SK-N-SH (cell line): ENCODE results near the gene MMP24OS. TPM values are rescaled to one million over a fixed set of nuclear protein-coding genes. Genes with fewer than 3 reads are reported as not detected.

Source experiments
- CTCF ChIA-PET: fragments of 300-600, 350-600 bp; formaldehyde crosslinking; extraction: SDS; loops from one replicate; lab custom pipeline; 2021; lab: Yijun Ruan, JAX
- POLR2A ChIA-PET: fragments of 350-600 bp; sonication (Branson Sonifier 250); formaldehyde crosslinking; extraction: SDS; loops from one replicate; lab custom pipeline; 2020; ENCODE audit warnings: antibody characterized with exemption, inconsistent platforms; lab: Yijun Ruan, JAX
- DNase-seq: peaks from one replicate; pipeline ENCODE4 v3.0.0; 2012
- H2AFZ ChIP-seq: fragments of 200-600 bp; sonication (generic); 2 replicates; pipeline ENCODE4 v1.8.1; 2016; ENCODE audit warnings: antibody characterized with exemption, mild to moderate bottlenecking, low read depth
- H3F3A ChIP-seq: fragments of 200-600 bp; sonication (generic); replicated peaks from 2 replicates; pipeline ENCODE3; 2016; ENCODE audit warnings: antibody characterized with exemption, mild to moderate bottlenecking; ENCODE audit not compliant: insufficient read depth
- H3K27ac ChIP-seq, 2 experiments: fragments of 200-500 bp in 1 of 2; fragments of 200-600 bp in 1 of 2; sonication (Bioruptor generic) in 1 of 2; sonication (generic), shearing (Covaris generic) in 1 of 2; 2 replicates each; pipeline versions ENCODE4 v1.5.1 to v1.6.1; 2014 to 2016; ENCODE audit warnings: low read depth in 2 of 2, inconsistent platforms in 1 of 2, low read length in 1 of 2, mild to moderate bottlenecking in 1 of 2, mixed read lengths in 1 of 2
- H3K27me3 ChIP-seq: fragments of 200-600 bp; sonication (generic), shearing (Covaris generic); 2 replicates; pipeline ENCODE4 v1.6.1; 2016; ENCODE audit warnings: mixed run types; ENCODE audit not compliant: insufficient read depth
- H3K36me3 ChIP-seq, 2 experiments: fragments of 200-500 bp in 1 of 2; fragments of 200-600 bp in 1 of 2; sonication (Bioruptor generic) in 1 of 2; sonication (generic) in 1 of 2; replicated peaks in 1 of 2; 2 replicates each; pipeline versions ENCODE3 to v1.5.1; 2014 to 2016; ENCODE audit warnings: low read length in 1 of 2, mild to moderate bottlenecking in 1 of 2; ENCODE audit not compliant: insufficient read depth in 2 of 2, control insufficient read depth in 1 of 2
- H3K4me1 ChIP-seq, 2 experiments: fragments of 200-500 bp in 1 of 2; fragments of 200-600 bp in 1 of 2; sonication (Bioruptor generic) in 1 of 2; sonication (generic), shearing (Covaris generic) in 1 of 2; 2 replicates each; pipeline versions ENCODE4 v1.5.1 to v1.6.1; 2014 to 2016; ENCODE audit warnings: low read depth in 1 of 2, low read length in 1 of 2, mixed run types in 1 of 2; ENCODE audit not compliant: insufficient read depth in 2 of 2, control insufficient read depth in 1 of 2
- H3K4me2 ChIP-seq: fragments of 200-600 bp; sonication (generic), shearing (Covaris generic); 2 replicates; pipeline ENCODE4 v1.6.1; 2017; ENCODE audit warnings: mixed run types
- H3K4me3 ChIP-seq, 2 experiments: fragments of 200-500 bp in 1 of 2; fragments of 200-600 bp in 1 of 2; sonication (Bioruptor generic) in 1 of 2; sonication (generic), shearing (Covaris generic) in 1 of 2; 2 replicates each; pipeline versions ENCODE4 v1.5.1 to v1.8.1; 2014 to 2016; ENCODE audit warnings: low read depth in 2 of 2, inconsistent platforms in 1 of 2, low read length in 1 of 2, mild to moderate bottlenecking in 1 of 2, mixed read lengths in 1 of 2, moderate library complexity in 1 of 2
- H3K79me2 ChIP-seq: fragments of 200-600 bp; sonication (generic); 2 replicates; pipeline ENCODE4 v1.8.1; 2017; ENCODE audit warnings: mild to moderate bottlenecking; ENCODE audit not compliant: insufficient read depth
- H3K9ac ChIP-seq: fragments of 200-600 bp; sonication (generic); 2 replicates; pipeline ENCODE4 v1.6.1; 2017; ENCODE audit warnings: mixed run types
- H3K9me2 ChIP-seq: fragments of 200-600 bp; sonication (generic); 2 replicates; pipeline ENCODE4 v1.6.1; 2017; ENCODE audit warnings: mixed run types
- H3K9me3 ChIP-seq: fragments of 200-600 bp; sonication (generic); 2 replicates; pipeline ENCODE4 v1.6.1; 2017; ENCODE audit warnings: mixed run types, mild to moderate bottlenecking, moderate library complexity
- H4K20me1 ChIP-seq: fragments of 200-600 bp; sonication (generic); 2 replicates; pipeline ENCODE4 v1.6.1; 2017; ENCODE audit warnings: mild to moderate bottlenecking, mixed run types; ENCODE audit not compliant: insufficient read depth
- CHD2 ChIP-seq: fragments of 150-350 bp; IDR thresholded peaks from 2 replicates; pipeline ENCODE4 v1.6.1; 2018; ENCODE audit warnings: low read length; ENCODE audit not compliant: partially characterized antibody
- EP300 ChIP-seq, 2 experiments: IDR thresholded peaks; 2 replicates each; pipeline versions ENCODE4 v1.4.0 to v1.6.1; 2012; ENCODE audit warnings: borderline replicate concordance in 1 of 2, low read depth in 1 of 2, low read length in 1 of 2
- EZH2phosphoT487 ChIP-seq: fragments of 200-600 bp; sonication (generic); IDR thresholded peaks from 2 replicates; pipeline ENCODE4 v1.6.1; 2017; ENCODE audit warnings: low read depth, mixed run types, mild to moderate bottlenecking, antibody characterized with exemption, moderate library complexity, borderline replicate concordance
- FOSL2 ChIP-seq: IDR thresholded peaks from 2 replicates; pipeline ENCODE4 v1.4.0; 2012; ENCODE audit warnings: low read depth, mild to moderate bottlenecking, moderate library complexity, borderline replicate concordance
- FOXJ3 ChIP-seq: sonication (generic); formaldehyde crosslinking; IDR thresholded peaks from 2 replicates; pipeline ENCODE4 v1.5.1; 2020; ENCODE audit warnings: mild to moderate bottlenecking, missing genetic modification reagents
- FOXM1 ChIP-seq: IDR thresholded peaks from 2 replicates; pipeline ENCODE4 v1.4.0; 2012; ENCODE audit warnings: low read depth, mild to moderate bottlenecking
- GABPA ChIP-seq: IDR thresholded peaks from 2 replicates; pipeline ENCODE4 v1.4.0; 2012; ENCODE audit warnings: low read depth, mild to moderate bottlenecking
- JUND ChIP-seq: IDR thresholded peaks from 2 replicates; pipeline ENCODE4 v1.4.0; 2012
- MAX ChIP-seq: IDR thresholded peaks from 2 replicates; pipeline ENCODE4 v1.4.0; 2012; ENCODE audit warnings: low read depth
- MEF2A ChIP-seq: IDR thresholded peaks from 2 replicates; pipeline ENCODE4 v1.4.0; 2012; ENCODE audit warnings: low read depth, borderline replicate concordance
- MXI1 ChIP-seq: IDR thresholded peaks from 2 replicates; pipeline ENCODE4 v1.6.1; 2012; ENCODE audit warnings: mild to moderate bottlenecking, low read depth, low read length, improper control_type of control experiment
- NFIC ChIP-seq: IDR thresholded peaks from 2 replicates; pipeline ENCODE4 v1.4.0; 2012; ENCODE audit warnings: borderline replicate concordance
- RAD21 ChIP-seq: IDR thresholded peaks from 2 replicates; pipeline ENCODE4 v1.6.1; 2012; ENCODE audit warnings: mild to moderate bottlenecking, low read length
- RXRA ChIP-seq: IDR thresholded peaks from 2 replicates; pipeline ENCODE4 v1.4.0; 2012; ENCODE audit warnings: low read depth, mild to moderate bottlenecking, borderline replicate concordance
- SIN3A ChIP-seq: IDR thresholded peaks from 2 replicates; pipeline ENCODE4 v1.6.1; 2012; ENCODE audit warnings: low read depth, mild to moderate bottlenecking, low read length, moderate library complexity, borderline replicate concordance
- TCF12 ChIP-seq: IDR thresholded peaks from 2 replicates; pipeline ENCODE4 v1.4.0; 2012
- TEAD4 ChIP-seq: IDR thresholded peaks from 2 replicates; pipeline ENCODE4 v1.4.0; 2012; ENCODE audit warnings: mild to moderate bottlenecking, borderline replicate concordance; ENCODE audit not compliant: insufficient read depth
- USF2 ChIP-seq: fragments of 150-350 bp; IDR thresholded peaks from 2 replicates; pipeline ENCODE4 v1.6.1; 2017; ENCODE audit warnings: antibody characterized with exemption, low read length, low read depth, borderline replicate concordance
- WGBS: methylation state at CpG from one replicate; pipeline ENCODE4 v1.1.6; 2017; ENCODE audit warnings: low lambda C conversion rate; 5-methylcytosine and 5-hydroxymethylcytosine counted together
- polyA plus RNA-seq, 3 experiments: library from polyadenylated mRNA; depleted of rRNA; stranded (reverse); fragments of >200 nt; gene quantifications; 2 replicates each; pipeline ENCODE4 v1.2.3, GENCODE V29; 2012
- TF ChIP-seq, protein P1 (sequence below): IDR thresholded peaks from 2 replicates; pipeline ENCODE4; 2012
- TF ChIP-seq, protein P2 (sequence below): IDR thresholded peaks from 2 replicates; pipeline ENCODE4 v1.4.0; 2012; ENCODE audit warnings: low read depth, borderline replicate concordance

MMP24OS gene
- polyA plus RNA-seq, 1 of the 3 experiments (the other 2 are of a cell fraction), result 53.1 TPM

DNA sequence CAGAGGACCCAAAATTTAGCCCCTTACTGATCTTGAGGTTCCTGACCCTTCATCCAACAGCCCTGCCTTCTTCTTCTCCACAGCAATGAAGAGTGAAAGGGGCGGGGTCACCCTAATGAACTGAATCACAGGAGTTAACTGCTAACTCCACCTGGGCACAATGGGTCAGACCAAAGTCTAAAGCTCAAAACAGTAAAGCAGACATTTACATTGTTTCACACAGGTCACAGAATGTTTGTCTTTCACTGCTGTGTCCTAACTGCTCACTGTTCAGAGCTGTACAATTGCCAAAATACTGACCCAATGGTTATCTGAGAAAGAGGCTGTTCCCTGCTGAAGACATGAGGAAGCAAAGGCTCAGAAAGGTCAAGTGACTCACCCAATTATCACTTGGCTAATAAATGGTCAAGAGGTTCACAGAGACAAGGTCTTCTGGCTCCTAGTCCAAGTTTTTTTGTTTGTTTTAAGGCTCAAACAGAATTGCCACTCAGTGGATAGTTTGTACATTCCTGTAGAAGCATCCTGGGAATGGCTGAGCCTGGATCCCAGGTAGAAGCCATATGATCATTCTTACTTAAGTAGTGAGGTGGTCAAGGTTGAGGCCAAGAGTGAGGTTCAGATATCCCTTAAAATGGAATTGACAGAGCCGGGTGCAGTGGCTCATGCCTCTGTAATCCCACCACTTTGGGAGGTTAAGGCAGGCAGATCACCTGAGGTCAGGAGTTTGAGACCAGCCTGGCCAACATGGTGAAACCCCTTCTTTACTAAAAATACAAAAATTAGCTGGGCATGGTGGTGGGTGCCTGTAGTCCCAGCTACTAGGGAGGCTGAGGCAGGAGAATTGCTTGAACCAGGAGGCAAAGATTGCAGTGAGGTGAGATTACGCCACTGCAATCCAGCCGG is 49.4 kb upstream of the MMP24OS start:
- WGBS, result 96% methylated on average over 4 of the region's 4 CpGs
- H3K27me3 ChIP-seq, result no peaks in the 10 kb centered on the region
- ChIA-PET CTCF (interaction anchor here (0.6 to 1.3 kb wide), 2 partner anchors 18 to 24 kb away, joined by 3 read pairs; no protein-coding TSS in a partner anchor), POLR2A (no interaction called here)
- H3F3A ChIP-seq, result peaks cover 3% of the 10 kb centered on the region
- TF ChIP-seq NFIC (peak; percentile 56), RXRA (peak; percentile 53; the same call in 1 of the 2 replicates), TCF12 (peak; percentile 52), RAD21 (no peak), EP300 (IDR thresholded peaks at IDR 0.05; ENCODE audit: borderline replicate concordance in 1 of 2, low read depth in 1 of 2, low read length in 1 of 2) (peak in 1 of 2 experiments; percentile 19; a peak in 1 of 4 replicates), CHD2 (no peak), JUND (peak; percentile 56), FOSL2 (peak; percentile 40; the same call in 1 of the 2 replicates)
- TF ChIP-seq, protein P1, sequence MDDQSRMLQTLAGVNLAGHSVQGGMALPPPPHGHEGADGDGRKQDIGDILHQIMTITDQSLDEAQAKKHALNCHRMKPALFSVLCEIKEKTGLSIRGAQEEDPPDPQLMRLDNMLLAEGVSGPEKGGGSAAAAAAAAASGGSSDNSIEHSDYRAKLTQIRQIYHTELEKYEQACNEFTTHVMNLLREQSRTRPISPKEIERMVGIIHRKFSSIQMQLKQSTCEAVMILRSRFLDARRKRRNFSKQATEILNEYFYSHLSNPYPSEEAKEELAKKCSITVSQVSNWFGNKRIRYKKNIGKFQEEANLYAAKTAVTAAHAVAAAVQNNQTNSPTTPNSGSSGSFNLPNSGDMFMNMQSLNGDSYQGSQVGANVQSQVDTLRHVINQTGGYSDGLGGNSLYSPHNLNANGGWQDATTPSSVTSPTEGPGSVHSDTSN, result peak; percentile 46
- no peak overlapping the region for H3K4me3 ChIP-seq
- peak overlapping the region; percentile 9 to 62 for H3K27ac ChIP-seq
- H2AFZ ChIP-seq, result no peak overlapping the region
- no peaks in the 10 kb centered on the region for H3K9me2 ChIP-seq
- H3K9me3 ChIP-seq, result no peaks in the 10 kb centered on the region
- H3K4me2 ChIP-seq, result 0 out of 2 replicates have a peak overlapping the region, but pooled peaks have one; percentile 35
- peaks cover 16 to 17% of the 10 kb centered on the region in 2 experiments; a peak in 3 of 4 replicates for H3K4me1 ChIP-seq
- no peaks in the 10 kb centered on the region for H4K20me1 ChIP-seq
- no peak overlapping the region for H3K9ac ChIP-seq
- H3K36me3 ChIP-seq, result peaks cover 0 to 7% of the 10 kb centered on the region in 2 experiments
- no peaks in the 10 kb centered on the region for H3K79me2 ChIP-seq
- no peak for DNase-seq

DNA sequence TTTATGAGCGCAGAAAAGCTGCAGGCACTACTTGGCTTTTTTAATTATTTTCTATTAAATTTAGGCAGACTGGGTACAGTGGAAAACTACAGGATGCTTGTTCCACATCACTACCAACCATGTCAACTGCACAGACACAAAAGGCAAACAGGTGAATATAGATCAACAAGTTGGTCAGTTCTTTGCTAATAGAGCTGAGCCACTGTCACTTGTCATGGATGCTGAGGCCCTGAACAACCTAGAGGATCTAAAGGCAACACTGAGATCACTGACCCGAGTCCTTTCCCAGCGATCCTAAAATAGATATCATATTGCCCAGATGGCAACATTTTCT is 48.8 kb upstream of the MMP24OS start:
- TF ChIP-seq FOXM1 (no peak), TEAD4 (no peak), MAX (no peak), USF2 (no peak), FOXJ3 (no peak), FOSL2 (no peak), JUND (no peak), RXRA (no peak), MEF2A (no peak), MXI1 (no peak), SIN3A (no peak), GABPA (no peak), CHD2 (no peak), EZH2phosphoT487 (no peak)
- TF ChIP-seq, protein P2, sequence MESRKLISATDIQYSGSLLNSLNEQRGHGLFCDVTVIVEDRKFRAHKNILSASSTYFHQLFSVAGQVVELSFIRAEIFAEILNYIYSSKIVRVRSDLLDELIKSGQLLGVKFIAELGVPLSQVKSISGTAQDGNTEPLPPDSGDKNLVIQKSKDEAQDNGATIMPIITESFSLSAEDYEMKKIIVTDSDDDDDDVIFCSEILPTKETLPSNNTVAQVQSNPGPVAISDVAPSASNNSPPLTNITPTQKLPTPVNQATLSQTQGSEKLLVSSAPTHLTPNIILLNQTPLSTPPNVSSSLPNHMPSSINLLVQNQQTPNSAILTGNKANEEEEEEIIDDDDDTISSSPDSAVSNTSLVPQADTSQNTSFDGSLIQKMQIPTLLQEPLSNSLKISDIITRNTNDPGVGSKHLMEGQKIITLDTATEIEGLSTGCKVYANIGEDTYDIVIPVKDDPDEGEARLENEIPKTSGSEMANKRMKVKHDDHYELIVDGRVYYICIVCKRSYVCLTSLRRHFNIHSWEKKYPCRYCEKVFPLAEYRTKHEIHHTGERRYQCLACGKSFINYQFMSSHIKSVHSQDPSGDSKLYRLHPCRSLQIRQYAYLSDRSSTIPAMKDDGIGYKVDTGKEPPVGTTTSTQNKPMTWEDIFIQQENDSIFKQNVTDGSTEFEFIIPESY, result no peak
- no peaks in the 10 kb centered on the region for H3K9me2 ChIP-seq
- 95% methylated on average over 3 of the region's 3 CpGs for WGBS
- DNase-seq, result no peak
- CTCF ChIA-PET, result interaction anchor here (1.3 kb wide), 1 partner anchor 18 kb away, joined by 3 read pairs; no protein-coding TSS in a partner anchor
- peak overlapping the region; percentile 9 to 62; a peak in 2 of 4 replicates for H3K27ac ChIP-seq
- no peaks in the 10 kb centered on the region for H4K20me1 ChIP-seq
- no peak overlapping the region for H3K9ac ChIP-seq
- peaks cover 16 to 17% of the 10 kb centered on the region in 2 experiments; a peak in 3 of 4 replicates for H3K4me1 ChIP-seq
- H3K4me2 ChIP-seq, result 0 out of 2 replicates have a peak overlapping the region, but pooled peaks have one; percentile 35
- POLR2A ChIA-PET, result no interaction called here
- H3K79me2 ChIP-seq, result no peaks in the 10 kb centered on the region
- peaks cover 3% of the 10 kb centered on the region for H3F3A ChIP-seq
- no peak overlapping the region for H2AFZ ChIP-seq
- peaks cover 0 to 7% of the 10 kb centered on the region in 2 experiments for H3K36me3 ChIP-seq
- no peak overlapping the region for H3K4me3 ChIP-seq
- H3K9me3 ChIP-seq, result no peaks in the 10 kb centered on the region
- no peaks in the 10 kb centered on the region for H3K27me3 ChIP-seq
